Left forelimb (tissue), 1 donor: ENCODE measurements around the gene BPIFB6.

Experiments
- DNase-seq: peaks from one replicate; pipeline ENCODE4 v3.0.0-alpha.2; 2018; ENCODE audit warnings: low spot score

BPIFB6 gene

DNA sequence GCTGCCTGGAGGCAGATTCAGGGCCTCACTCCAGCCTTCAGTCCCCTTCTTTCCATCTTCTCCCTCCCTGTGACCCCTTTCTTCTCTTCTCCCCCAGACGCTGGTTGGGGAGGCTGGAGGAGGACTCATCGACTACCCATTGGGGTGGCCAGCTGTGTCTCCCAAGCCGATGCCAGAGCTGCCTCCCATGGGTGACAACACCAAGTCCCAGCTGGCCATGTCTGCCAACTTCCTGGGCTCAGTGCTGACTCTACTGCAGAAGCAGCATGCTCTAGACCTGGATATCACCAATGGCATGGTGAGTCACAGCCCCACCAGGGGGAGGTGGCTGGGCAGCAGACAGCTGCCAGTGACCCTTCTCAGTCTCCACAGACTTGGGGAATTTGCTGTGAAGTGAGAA is 60.9 kb downstream of the BPIFB6 start:
- DNase-seq = no peak

DNA sequence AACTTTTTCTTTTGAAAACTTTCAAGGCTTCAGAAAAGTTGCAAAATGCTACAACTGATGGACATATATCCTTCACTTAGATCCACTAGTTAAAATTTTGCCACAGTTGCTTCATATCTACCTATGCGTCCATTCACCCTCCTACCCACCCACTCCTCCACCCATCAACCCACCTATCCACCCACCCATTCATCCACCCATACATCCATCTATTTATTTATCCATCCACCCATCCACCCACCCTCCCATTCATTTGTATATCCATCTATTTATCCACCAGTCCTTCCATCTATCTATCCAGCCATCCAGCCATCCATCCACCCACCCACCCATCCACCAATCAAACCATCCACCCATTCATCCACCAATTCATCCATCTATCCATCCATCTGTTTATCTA is 61.6 kb downstream of the BPIFB6 start:
- DNase-seq = no peak

DNA sequence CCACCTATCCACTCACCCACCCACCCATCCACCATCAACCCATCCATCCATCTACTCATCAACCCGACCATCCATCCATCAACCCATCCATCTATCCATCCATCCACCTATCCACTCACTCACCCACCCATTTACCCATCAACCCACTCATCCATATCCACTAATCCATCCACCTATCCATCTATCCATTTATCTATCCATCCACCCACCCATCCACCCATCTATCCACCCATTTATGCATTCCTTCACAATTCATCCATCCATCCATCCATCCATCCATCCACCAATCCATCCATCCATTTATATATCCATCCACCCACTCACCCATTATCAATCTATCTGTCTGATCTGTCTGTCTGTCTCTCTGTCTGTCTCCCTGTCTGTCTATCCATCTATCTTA is 62.1 kb downstream of the BPIFB6 start:
- no peak for DNase-seq
